OCI-LY3 (cell line): ENCODE measurements around the gene SHC3.

ENCODE experiments used
- H2AFZ ChIP-seq: fragments of 200-600, 300-600 bp; shearing (Covaris generic); 2 replicates; pipeline ENCODE4 v1.6.0; 2014; ENCODE audit warnings: antibody characterized with exemption, low read depth, low read length
- H3K27ac ChIP-seq: fragments of 200-600, 300-600 bp; sonication (generic); 2 replicates; pipeline ENCODE4 v1.5.1; 2014; ENCODE audit warnings: mild to moderate bottlenecking, low read length, moderate library complexity, mixed read lengths
- H3K27me3 ChIP-seq: fragments of 200-600, 300-600 bp; sonication (generic); 2 replicates; pipeline ENCODE4 v1.6.1; 2014; ENCODE audit warnings: low read depth, low read length, mixed read lengths
- H3K36me3 ChIP-seq: fragments of 200-600, 300-600 bp; sonication (generic); replicated peaks from 2 replicates; pipeline ENCODE3; 2014; ENCODE audit warnings: low read depth, low read length, mixed read lengths
- H3K4me1 ChIP-seq: fragments of 300-600, 200-600 bp; sonication (generic); 2 replicates; pipeline ENCODE4 v1.6.1; 2014; ENCODE audit warnings: low read length, mixed read lengths
- H3K4me2 ChIP-seq: fragments of 200-600, 300-600 bp; sonication (generic); 2 replicates; pipeline ENCODE4 v1.6.1; 2014; ENCODE audit warnings: low read length, mixed read lengths
- H3K4me3 ChIP-seq: fragments of 300-600, 200-600 bp; sonication (generic); 2 replicates; pipeline ENCODE4 v1.5.1; 2014; ENCODE audit warnings: antibody characterized with exemption, mild to moderate bottlenecking, low read length, moderate library complexity
- H3K79me2 ChIP-seq: fragments of 300-600, 200-600 bp; shearing (Covaris generic); 2 replicates; pipeline ENCODE4 v1.6.1; 2014; ENCODE audit warnings: mild to moderate bottlenecking, low read length, mixed read lengths
- H3K9ac ChIP-seq: fragments of 300-600, 200-600 bp; shearing (Covaris generic); 2 replicates; pipeline ENCODE4 v1.6.0; 2014; ENCODE audit warnings: mild to moderate bottlenecking, low read length, moderate library complexity
- H3K9me3 ChIP-seq: fragments of 200-600, 300-600 bp; shearing (Covaris generic); 2 replicates; pipeline ENCODE4 v1.6.1; 2014; ENCODE audit warnings: low read length, mixed read lengths; ENCODE audit not compliant: insufficient read depth
- H4K20me1 ChIP-seq: fragments of 200-600, 300-600 bp; sonication (generic); 2 replicates; pipeline ENCODE4 v1.6.1; 2016; ENCODE audit warnings: low read length, mixed read lengths; ENCODE audit not compliant: insufficient read depth
- CTCF ChIP-seq: fragments of 200-600, 300-600 bp; sonication (generic); IDR thresholded peaks from 2 replicates; pipeline ENCODE4 v1.5.1; 2014; ENCODE audit warnings: antibody characterized with exemption, low read length, low read depth
- EZH2phosphoT487 ChIP-seq: fragments of 200-600 bp; shearing (Covaris generic); IDR thresholded peaks from 2 replicates; pipeline ENCODE4 v1.6.1; 2018; ENCODE audit warnings: antibody characterized with exemption, mixed run types, low read depth

Gene SHC3

GRCh38 chr9:89011683-89012082 is 166.9 kb downstream of the SHC3 start:
- Histone ChIP-seq H3K27me3 (peaks cover 19% of the 10 kb centered on the region), H3K4me1 (peaks cover 10% of the 10 kb centered on the region), H3K4me3 (no peak overlapping the region), H4K20me1 (no peaks in the 10 kb centered on the region), H3K4me2 (no peak overlapping the region), H3K36me3 (no peaks in the 10 kb centered on the region), H3K79me2 (no peaks in the 10 kb centered on the region), H3K27ac (no peak overlapping the region), H2AFZ (no peak overlapping the region), H3K9me3 (no peaks in the 10 kb centered on the region), H3K9ac (no peak overlapping the region)
- TF ChIP-seq EZH2phosphoT487 (no peak), CTCF (no peak)

GRCh38 chr9:89010526-89011111 is 168.0 kb downstream of the SHC3 start:
- TF ChIP-seq EZH2phosphoT487 (no peak), CTCF (no peak)

GRCh38 chr9:89010056-89010455 is 168.6 kb downstream of the SHC3 start:
- Histone ChIP-seq H3K9ac (no peak overlapping the region), H3K9me3 (no peaks in the 10 kb centered on the region), H3K27me3 (peaks cover 30% of the 10 kb centered on the region), H3K27ac (no peak overlapping the region), H3K4me1 (peaks cover 10% of the 10 kb centered on the region), H3K36me3 (no peaks in the 10 kb centered on the region), H3K4me2 (no peak overlapping the region), H3K4me3 (no peak overlapping the region), H4K20me1 (no peaks in the 10 kb centered on the region), H2AFZ (no peak overlapping the region), H3K79me2 (no peaks in the 10 kb centered on the region)
- TF ChIP-seq CTCF (no peak), EZH2phosphoT487 (no peak)

More at GRCh38 chr9:89010526-89011111, 168.0 kb downstream of the SHC3 start:
- H2AFZ ChIP-seq = no peak overlapping the region
- no peak overlapping the region for H3K27ac ChIP-seq
- no peaks in the 10 kb centered on the region for H4K20me1 ChIP-seq
- no peaks in the 10 kb centered on the region for H3K9me3 ChIP-seq
- peaks cover 27% of the 10 kb centered on the region for H3K27me3 ChIP-seq
- H3K79me2 ChIP-seq = no peaks in the 10 kb centered on the region
- no peak overlapping the region for H3K4me2 ChIP-seq
- no peaks in the 10 kb centered on the region for H3K36me3 ChIP-seq
- H3K9ac ChIP-seq = no peak overlapping the region
- H3K4me3 ChIP-seq = no peak overlapping the region
- peaks cover 10% of the 10 kb centered on the region for H3K4me1 ChIP-seq

- no peaks in the 10 kb centered on the region for H4K20me1 ChIP-seq
Measured at GRCh38 chr9:89009546-89009840, 169.1 kb downstream of the SHC3 start.

More at GRCh38 chr9:89009546-89009840, 169.1 kb downstream of the SHC3 start:
- Histone ChIP-seq H3K9me3 (no peaks in the 10 kb centered on the region), H3K27me3 (peaks cover 30% of the 10 kb centered on the region), H2AFZ (no peak overlapping the region), H3K79me2 (no peaks in the 10 kb centered on the region), H3K4me3 (no peak overlapping the region), H3K27ac (no peak overlapping the region), H3K9ac (no peak overlapping the region), H3K4me1 (peaks cover 10% of the 10 kb centered on the region), H3K4me2 (no peak overlapping the region), H3K36me3 (no peaks in the 10 kb centered on the region)
- TF ChIP-seq CTCF = no peak
- no peak for TF ChIP-seq EZH2phosphoT487
